Cerebellar cortex (tissue), 1 donor: ENCODE measurements around the gene LRPAP1.

Source experiments
- DNase-seq: peaks from one replicate; pipeline ENCODE4 v3.0.0-alpha.2; 2015; ENCODE audit warnings: low spot score

Gene LRPAP1

GRCh38 chr4:3485011-3485791, 47.0 kb downstream of the LRPAP1 start:
- DNase-seq, result no peak

GRCh38 chr4:3484057-3484973, 47.9 kb downstream of the LRPAP1 start:
- peak; percentile 54 for DNase-seq

GRCh38 chr4:3483471-3483921, 48.7 kb downstream of the LRPAP1 start:
- DNase-seq, result no peak

GRCh38 chr4:3482707-3483106, 49.5 kb downstream of the LRPAP1 start:
- DNase-seq, result no peak

- no peak for DNase-seq
These were observed 50.3 kb downstream of the LRPAP1 start for GRCh38 chr4:3481783-3482393.

- DNase-seq, result no peak
These were observed 51.1 kb downstream of the LRPAP1 start for GRCh38 chr4:3481113-3481531.

- peak; percentile 81 for DNase-seq
These were observed 51.6 kb downstream of the LRPAP1 start for GRCh38 chr4:3480528-3481112.

- DNase-seq, result no peak
These were observed 52.7 kb downstream of the LRPAP1 start for GRCh38 chr4:3479358-3480101.

GRCh38 chr4:3478446-3479357, 53.5 kb downstream of the LRPAP1 start:
- no peak for DNase-seq

GRCh38 chr4:3477750-3478430, 54.3 kb downstream of the LRPAP1 start:
- no peak for DNase-seq

GRCh38 chr4:3476936-3477749, 55.1 kb downstream of the LRPAP1 start:
- DNase-seq, result no peak

- no peak for DNase-seq
These were observed 55.9 kb downstream of the LRPAP1 start for GRCh38 chr4:3476341-3476747.

- no peak for DNase-seq
These were observed 56.4 kb downstream of the LRPAP1 start for GRCh38 chr4:3475713-3476260.

GRCh38 chr4:3475041-3475712, 57.0 kb downstream of the LRPAP1 start:
- no peak for DNase-seq

- no peak for DNase-seq
These were observed 58.0 kb downstream of the LRPAP1 start for GRCh38 chr4:3473996-3474765.

- no peak for DNase-seq
These were observed 58.9 kb downstream of the LRPAP1 start for GRCh38 chr4:3473181-3473950.
